Measurements from ENCODE around the gene ABCC8. TPM values are rescaled to one million over a fixed set of nuclear protein-coding genes. Genes with fewer than 3 reads are reported as not detected.
A peak's percentile ranks its signal among the peaks of the same experiment; 100 is the strongest.

ABCC8 gene
- total RNA-seq, 6 experiments from 2014 or later = not detected

DNA sequence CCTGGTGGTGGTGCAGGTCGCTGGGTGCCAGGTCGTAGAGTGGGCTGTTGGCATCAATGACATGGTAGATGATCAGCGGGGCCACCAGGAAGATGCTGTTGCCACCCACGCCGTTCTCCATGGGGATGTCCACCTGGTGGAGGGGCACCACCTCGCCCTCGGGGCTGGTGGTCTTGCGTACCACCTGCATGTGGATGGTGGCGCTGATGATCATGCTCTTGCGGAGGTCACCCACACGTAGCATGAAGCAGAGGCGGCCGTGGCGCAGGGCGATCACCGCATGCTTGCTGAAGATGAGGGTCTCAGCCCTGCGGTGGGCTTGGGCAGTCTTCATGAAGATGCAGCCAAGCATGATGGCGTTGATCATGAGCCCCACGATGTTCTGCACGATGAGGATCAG is 89.4 kb downstream of the ABCC8 start:
- Mint-ChIP-seq H3K36me3 (ENCODE audit: low read depth) (no peaks in the 10 kb centered on the region), H3K27me3 (ENCODE audit: insufficient read depth) (peaks cover 12% of the 10 kb centered on the region), H3K4me3 (no peak overlapping the region; the same call in 1 of the 2 replicates), H3K4me1 (ENCODE audit: low read depth) (peaks cover 23% of the 10 kb centered on the region), H3K27ac (no peak overlapping the region), H3K9me3 (no peaks in the 10 kb centered on the region)
- TF ChIP-seq, protein P1, sequence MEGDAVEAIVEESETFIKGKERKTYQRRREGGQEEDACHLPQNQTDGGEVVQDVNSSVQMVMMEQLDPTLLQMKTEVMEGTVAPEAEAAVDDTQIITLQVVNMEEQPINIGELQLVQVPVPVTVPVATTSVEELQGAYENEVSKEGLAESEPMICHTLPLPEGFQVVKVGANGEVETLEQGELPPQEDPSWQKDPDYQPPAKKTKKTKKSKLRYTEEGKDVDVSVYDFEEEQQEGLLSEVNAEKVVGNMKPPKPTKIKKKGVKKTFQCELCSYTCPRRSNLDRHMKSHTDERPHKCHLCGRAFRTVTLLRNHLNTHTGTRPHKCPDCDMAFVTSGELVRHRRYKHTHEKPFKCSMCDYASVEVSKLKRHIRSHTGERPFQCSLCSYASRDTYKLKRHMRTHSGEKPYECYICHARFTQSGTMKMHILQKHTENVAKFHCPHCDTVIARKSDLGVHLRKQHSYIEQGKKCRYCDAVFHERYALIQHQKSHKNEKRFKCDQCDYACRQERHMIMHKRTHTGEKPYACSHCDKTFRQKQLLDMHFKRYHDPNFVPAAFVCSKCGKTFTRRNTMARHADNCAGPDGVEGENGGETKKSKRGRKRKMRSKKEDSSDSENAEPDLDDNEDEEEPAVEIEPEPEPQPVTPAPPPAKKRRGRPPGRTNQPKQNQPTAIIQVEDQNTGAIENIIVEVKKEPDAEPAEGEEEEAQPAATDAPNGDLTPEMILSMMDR (IDR thresholded peaks at IDR 0.05) = no peak
- DNase-seq = no peak

DNA sequence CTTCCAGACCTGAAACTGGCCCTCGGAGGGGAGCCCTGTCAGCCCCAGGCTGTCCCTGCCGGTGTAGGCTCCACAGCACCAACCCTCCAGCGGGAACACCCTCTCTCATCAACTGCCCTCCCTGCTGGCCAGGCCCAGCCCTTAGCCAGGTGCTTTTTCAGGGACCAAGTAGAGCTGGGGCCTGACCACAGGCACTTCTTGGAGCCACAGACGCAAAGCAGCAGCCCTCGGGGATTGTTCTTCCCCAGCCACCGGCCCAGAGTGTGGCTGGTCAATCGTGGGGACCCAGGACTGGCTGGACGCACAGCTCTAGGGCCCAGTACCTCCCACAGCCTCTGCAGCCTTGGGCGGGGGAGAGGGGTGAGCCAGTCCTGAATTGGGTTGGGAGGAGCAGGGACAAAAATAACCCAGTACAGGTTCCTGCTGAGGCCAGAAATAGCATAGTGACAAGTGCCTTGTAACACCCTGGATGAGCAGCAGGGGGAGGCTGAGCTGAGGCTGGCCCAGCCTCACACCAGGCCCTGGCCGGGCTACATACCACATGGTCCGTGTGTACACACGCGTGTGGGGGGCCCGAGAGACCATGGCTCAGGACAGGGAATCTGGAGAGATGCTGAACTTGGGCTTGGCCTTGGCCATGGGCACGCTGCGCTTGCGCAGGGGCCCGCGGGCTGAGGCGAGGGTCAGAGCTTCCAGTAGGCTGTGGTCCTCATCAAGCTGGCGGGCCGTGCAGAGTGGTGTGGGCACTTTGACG is 90.1 kb downstream of the ABCC8 start:
- Mint-ChIP-seq H3K9me3 (no peaks in the 10 kb centered on the region), H3K27me3 (ENCODE audit: insufficient read depth) (peaks cover 12% of the 10 kb centered on the region), H3K27ac (no peak overlapping the region), H3K4me1 (ENCODE audit: low read depth) (peaks cover 30% of the 10 kb centered on the region), H3K4me3 (no peak overlapping the region), H3K36me3 (ENCODE audit: low read depth) (no peaks in the 10 kb centered on the region)
- TF ChIP-seq, protein P1 (IDR thresholded peaks at IDR 0.05) = peak; percentile 79
- DNase-seq = peak; percentile 20

DNA sequence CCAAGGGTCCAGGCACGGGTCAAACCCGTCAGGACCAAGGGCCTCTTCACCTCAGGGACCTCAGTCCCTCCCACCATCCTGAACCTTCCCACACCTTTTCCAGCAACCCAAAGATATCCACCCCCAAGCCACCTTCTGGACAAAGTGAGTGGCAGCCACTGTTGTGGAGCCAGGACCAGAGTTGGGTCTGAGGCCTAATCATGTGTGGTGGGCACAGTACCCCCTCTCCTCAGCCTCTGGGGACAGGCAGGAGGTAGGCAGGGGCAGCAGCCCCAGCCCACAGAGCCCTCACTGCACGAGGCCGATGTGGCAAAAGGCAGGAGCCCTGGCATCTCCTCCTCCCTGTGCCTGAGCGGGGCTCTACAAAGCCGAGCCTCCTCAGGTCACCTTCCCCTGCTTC is 90.7 kb downstream of the ABCC8 start:
- H3K36me3 Mint-ChIP-seq (ENCODE audit: low read depth) = no peaks in the 10 kb centered on the region
- no peaks in the 10 kb centered on the region for H3K9me3 Mint-ChIP-seq
- peaks cover 36% of the 10 kb centered on the region for H3K4me1 Mint-ChIP-seq (ENCODE audit: low read depth)
- no peak overlapping the region for H3K27ac Mint-ChIP-seq
- TF ChIP-seq, protein P1 (IDR thresholded peaks at IDR 0.05) = no peak
- H3K4me3 Mint-ChIP-seq = no peak overlapping the region
- no peak for DNase-seq
- H3K27me3 Mint-ChIP-seq (ENCODE audit: insufficient read depth) = peaks cover 8% of the 10 kb centered on the region

DNA sequence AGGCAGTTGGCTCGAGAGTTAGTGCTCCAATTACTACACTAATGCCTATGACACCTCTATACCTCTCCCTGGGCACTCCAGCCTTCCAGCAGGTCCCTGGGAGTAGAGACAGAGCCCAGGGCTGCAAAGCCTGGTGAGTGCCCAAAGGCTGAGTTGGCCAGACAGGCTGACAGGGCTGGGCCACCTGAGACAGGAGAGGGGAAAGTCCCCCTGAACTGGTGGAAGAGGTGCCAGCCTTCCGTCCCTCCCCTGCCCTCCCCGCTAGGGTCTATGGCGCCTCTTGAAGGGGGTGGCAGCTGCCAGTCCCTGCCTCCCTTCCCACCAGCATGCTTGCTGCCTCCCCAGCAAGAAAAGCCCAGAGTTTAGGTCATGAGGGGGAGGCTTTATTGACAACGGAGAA is 91.2 kb downstream of the ABCC8 start:
- H3K4me3 Mint-ChIP-seq = no peak overlapping the region
- TF ChIP-seq, protein P1 (IDR thresholded peaks at IDR 0.05) = no peak
- no peak overlapping the region for H3K27ac Mint-ChIP-seq
- peaks cover 6% of the 10 kb centered on the region for H3K27me3 Mint-ChIP-seq (ENCODE audit: insufficient read depth)
- H3K36me3 Mint-ChIP-seq (ENCODE audit: low read depth) = no peaks in the 10 kb centered on the region
- H3K9me3 Mint-ChIP-seq = no peaks in the 10 kb centered on the region
- peaks cover 40% of the 10 kb centered on the region for H3K4me1 Mint-ChIP-seq (ENCODE audit: low read depth)
- DNase-seq = no peak

DNA sequence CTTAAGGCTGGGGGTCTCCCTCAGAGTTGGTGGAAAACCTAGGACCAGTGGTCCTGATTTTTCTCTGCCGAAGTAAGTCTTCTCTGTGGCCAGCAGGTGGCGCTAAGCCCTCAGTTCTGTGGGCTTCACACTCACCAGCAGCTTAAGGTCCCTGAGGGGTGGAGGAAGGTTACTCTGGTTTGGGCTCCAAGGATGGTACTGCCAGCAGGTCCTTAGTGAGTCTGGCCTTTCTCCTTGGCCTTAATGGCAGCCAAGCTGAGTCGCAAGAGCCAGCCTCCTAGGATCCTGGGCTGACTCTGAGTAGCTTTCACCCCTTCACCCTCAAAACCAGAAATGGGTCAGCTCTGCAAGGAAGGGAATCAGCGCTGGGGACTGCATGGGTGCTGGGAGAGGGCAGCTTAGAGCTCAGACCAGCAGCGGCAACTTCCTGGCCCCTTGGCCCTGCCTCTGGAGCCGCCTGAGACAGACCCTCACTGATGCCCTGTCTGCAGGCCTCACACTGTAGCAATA is 92.6 kb downstream of the ABCC8 start:
- H3K4me1 Mint-ChIP-seq (ENCODE audit: low read depth) = peaks cover 47% of the 10 kb centered on the region
- H3K4me3 Mint-ChIP-seq = no peak overlapping the region
- H3K27me3 Mint-ChIP-seq (ENCODE audit: insufficient read depth) = peaks cover 6% of the 10 kb centered on the region
- H3K9me3 Mint-ChIP-seq = no peaks in the 10 kb centered on the region
- TF ChIP-seq, protein P1 (IDR thresholded peaks at IDR 0.05) = peak; percentile 98
- no peaks in the 10 kb centered on the region for H3K36me3 Mint-ChIP-seq (ENCODE audit: low read depth)
- DNase-seq = peak; percentile 52
- peak overlapping the region; percentile 65 for H3K27ac Mint-ChIP-seq

Data from HFFc6 (cell line).